Urinary bladder (tissue), 4 donors: ENCODE data around the gene FLNB. TPM values are rescaled to one million over a fixed set of nuclear protein-coding genes. Genes with fewer than 3 reads are reported as not detected.

Experiments used
- DNase-seq: peaks from one replicate; pipeline ENCODE4 v3.0.0-alpha.2; 2015; ENCODE audit errors: extremely low spot score
- H3K27ac ChIP-seq: one replicate; pipeline ENCODE4 v1.5.1; 2013; ENCODE audit warnings: low read depth, mild to moderate bottlenecking, moderate library complexity
- H3K36me3 ChIP-seq: one replicate; pipeline ENCODE4 v1.6.1; 2013; ENCODE audit warnings: mild to moderate bottlenecking, moderate library complexity; ENCODE audit not compliant: insufficient read depth
- H3K4me1 ChIP-seq: one replicate; pipeline ENCODE4 v1.6.1; 2013; ENCODE audit warnings: mild to moderate bottlenecking, moderate library complexity; ENCODE audit not compliant: insufficient read depth
- H3K4me3 ChIP-seq: one replicate; pipeline ENCODE4 v1.5.1; 2013; ENCODE audit warnings: low read depth, low read length
- WGBS: extraction: QIAGEN DNeasy Blood & Tissue Kit; methylation state at CpG from one replicate; pipeline ENCODE4 v1.1.7; 2013; 5-methylcytosine and 5-hydroxymethylcytosine counted together
- polyA plus RNA-seq: library from polyadenylated mRNA; stranded (reverse); fragments of 200-250 nt; gene quantifications from one replicate; pipeline ENCODE4 v1.2.3, GENCODE V29; 2013
- total RNA-seq: library from RNA; depleted of rRNA; stranded (reverse); fragments of >200 nt; gene quantifications from one replicate; pipeline ENCODE4 v1.2.3, GENCODE V29; 2014
- donor health status: healthy with polysubstance abuse.
- donor health status: healthy.

FLNB gene
- total and polyA plus RNA-seq, 2 donors: 98.3 to 155 TPM

GRCh38 chr3:58022490-58022889 lies 14.3 kb downstream of the FLNB start:
- Histone ChIP-seq H3K4me1 (peaks cover 3% of the 10 kb centered on the region), H3K27ac (no peak overlapping the region), H3K4me3 (no peak overlapping the region), H3K36me3 (no peaks in the 10 kb centered on the region)
- 80% methylated on average over 3 of the region's 3 CpGs for WGBS
- no peak for DNase-seq

- 36% methylated on average over 2 of the region's 2 CpGs for WGBS
- Histone ChIP-seq H3K27ac (no peak overlapping the region), H3K36me3 (peaks cover 2% of the 10 kb centered on the region)
Measured at GRCh38 chr3:58023531-58023930, 15.3 kb downstream of the FLNB start.

GRCh38 chr3:58025406-58025805 lies 17.2 kb downstream of the FLNB start:
- 56% methylated on average over 5 of the region's 5 CpGs for WGBS
- peaks cover 2% of the 10 kb centered on the region for H3K36me3 ChIP-seq
- H3K27ac ChIP-seq: no peak overlapping the region
- no peak overlapping the region for H3K4me3 ChIP-seq
- peaks cover 3% of the 10 kb centered on the region for H3K4me1 ChIP-seq
- no peak for DNase-seq

More at GRCh38 chr3:58023531-58023930, 15.3 kb downstream of the FLNB start:
- H3K4me1 ChIP-seq: peaks cover 3% of the 10 kb centered on the region
- DNase-seq: no peak
- H3K4me3 ChIP-seq: no peak overlapping the region

GRCh38 chr3:58025837-58026569 lies 17.8 kb downstream of the FLNB start:
- 40% methylated on average over 12 of the region's 12 CpGs for WGBS
- peaks cover 3% of the 10 kb centered on the region for H3K4me1 ChIP-seq

GRCh38 chr3:58026598-58026997 lies 18.4 kb downstream of the FLNB start:
- DNase-seq: no peak
- Histone ChIP-seq H3K27ac (no peak overlapping the region), H3K4me3 (no peak overlapping the region), H3K4me1 (no peaks in the 10 kb centered on the region), H3K36me3 (peaks cover 2% of the 10 kb centered on the region)
- 57% methylated on average over 7 of the region's 7 CpGs for WGBS

More at GRCh38 chr3:58025837-58026569, 17.8 kb downstream of the FLNB start:
- Histone ChIP-seq H3K36me3 (peaks cover 2% of the 10 kb centered on the region), H3K27ac (no peak overlapping the region), H3K4me3 (no peak overlapping the region)
- DNase-seq: no peak

GRCh38 chr3:58027704-58028317 lies 19.6 kb downstream of the FLNB start:
- Histone ChIP-seq H3K4me1 (no peaks in the 10 kb centered on the region), H3K27ac (no peak overlapping the region), H3K36me3 (peaks cover 2% of the 10 kb centered on the region), H3K4me3 (no peak overlapping the region)
- no peak for DNase-seq
- WGBS: 74% methylated on average over 6 of the region's 6 CpGs

- Histone ChIP-seq H3K4me1 (no peaks in the 10 kb centered on the region), H3K36me3 (peaks cover 2% of the 10 kb centered on the region), H3K4me3 (no peak overlapping the region), H3K27ac (no peak overlapping the region)
- no peak for DNase-seq
- WGBS: 72% methylated on average over 1 of the region's 1 CpG
Measured at GRCh38 chr3:58028902-58029301, 20.7 kb downstream of the FLNB start.

GRCh38 chr3:58029842-58030584 lies 21.8 kb downstream of the FLNB start:
- no peak overlapping the region for H3K4me3 ChIP-seq
- peaks cover 2% of the 10 kb centered on the region for H3K4me1 ChIP-seq
- no peak overlapping the region for H3K27ac ChIP-seq
- no peak for DNase-seq
- 81% methylated on average over 5 of the region's 5 CpGs for WGBS
- peaks cover 2% of the 10 kb centered on the region for H3K36me3 ChIP-seq

- peaks cover 2% of the 10 kb centered on the region for H3K36me3 ChIP-seq
- no peak overlapping the region for H3K27ac ChIP-seq
- no peak for DNase-seq
- H3K4me1 ChIP-seq: peaks cover 5% of the 10 kb centered on the region
- no peak overlapping the region for H3K4me3 ChIP-seq
- WGBS: 58% methylated on average over 4 of the region's 4 CpGs
Measured at GRCh38 chr3:58032186-58032585, 24.0 kb downstream of the FLNB start.

GRCh38 chr3:58034738-58035523 lies 26.7 kb downstream of the FLNB start:
- Histone ChIP-seq H3K27ac (no peak overlapping the region), H3K36me3 (no peaks in the 10 kb centered on the region), H3K4me3 (no peak overlapping the region), H3K4me1 (peaks cover 5% of the 10 kb centered on the region)
- WGBS: 78% methylated on average over 6 of the region's 6 CpGs
- no peak for DNase-seq

GRCh38 chr3:58035524-58036255 lies 27.5 kb downstream of the FLNB start:
- WGBS: 41% methylated on average over 11 of the region's 11 CpGs
- no peaks in the 10 kb centered on the region for H3K36me3 ChIP-seq
- no peak overlapping the region for H3K27ac ChIP-seq
- no peak for DNase-seq
- H3K4me1 ChIP-seq: peaks cover 5% of the 10 kb centered on the region
- H3K4me3 ChIP-seq: no peak overlapping the region

GRCh38 chr3:58036293-58037032 lies 28.2 kb downstream of the FLNB start:
- Histone ChIP-seq H3K4me3 (no peak overlapping the region), H3K4me1 (peaks cover 5% of the 10 kb centered on the region), H3K27ac (no peak overlapping the region), H3K36me3 (no peaks in the 10 kb centered on the region)
- no peak for DNase-seq
- WGBS: 54% methylated on average over 8 of the region's 8 CpGs
